GM12801 (cell line): ENCODE results near the gene ITM2A.

Experiments used
- CTCF ChIP-seq: IDR thresholded peaks from one replicate; pipeline ENCODE4 v1.5.1; 2011; ENCODE audit warnings: control low read depth; ENCODE audit not compliant: insufficient read length; ENCODE audit errors: extremely low read depth

ITM2A gene

DNA sequence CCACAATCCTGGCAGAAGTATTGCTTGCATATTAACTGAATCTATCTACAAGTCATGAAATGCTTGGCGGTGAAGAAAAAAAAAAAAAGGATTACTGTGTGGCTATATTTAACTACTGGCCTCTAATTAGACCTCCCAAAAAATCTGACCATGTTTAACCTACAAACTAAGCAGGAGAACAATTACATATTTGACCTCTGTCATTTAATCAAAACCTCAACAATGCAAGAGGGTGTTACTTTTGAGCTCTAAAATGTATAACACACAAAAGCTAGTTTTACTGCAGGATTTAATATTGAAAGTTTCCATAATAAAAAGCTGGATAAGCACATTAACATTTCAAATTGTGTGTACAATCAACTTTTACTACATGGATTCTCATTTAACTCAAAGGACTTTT is 1.5 kb downstream of the ITM2A start:
- no peak for TF ChIP-seq CTCF

DNA sequence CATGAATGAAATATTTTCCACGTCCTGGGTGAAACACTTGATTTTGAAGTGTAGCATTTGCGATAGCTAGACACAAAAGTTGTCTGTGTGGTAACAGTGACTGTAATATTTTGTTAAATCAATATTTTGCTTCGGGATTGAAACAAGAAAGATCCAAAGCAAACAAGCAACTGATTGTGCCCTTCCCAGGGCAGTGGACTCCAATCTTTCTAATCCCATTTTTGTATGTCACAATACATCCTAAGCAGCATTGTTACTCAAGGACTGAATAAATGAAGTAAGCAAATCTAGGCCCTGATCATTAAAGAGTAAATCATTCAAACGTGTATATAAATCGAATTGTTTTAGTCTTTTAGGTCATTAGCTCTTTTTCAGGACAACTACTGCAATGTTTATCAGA is 2.8 kb downstream of the ITM2A start:
- TF ChIP-seq CTCF: no peak

DNA sequence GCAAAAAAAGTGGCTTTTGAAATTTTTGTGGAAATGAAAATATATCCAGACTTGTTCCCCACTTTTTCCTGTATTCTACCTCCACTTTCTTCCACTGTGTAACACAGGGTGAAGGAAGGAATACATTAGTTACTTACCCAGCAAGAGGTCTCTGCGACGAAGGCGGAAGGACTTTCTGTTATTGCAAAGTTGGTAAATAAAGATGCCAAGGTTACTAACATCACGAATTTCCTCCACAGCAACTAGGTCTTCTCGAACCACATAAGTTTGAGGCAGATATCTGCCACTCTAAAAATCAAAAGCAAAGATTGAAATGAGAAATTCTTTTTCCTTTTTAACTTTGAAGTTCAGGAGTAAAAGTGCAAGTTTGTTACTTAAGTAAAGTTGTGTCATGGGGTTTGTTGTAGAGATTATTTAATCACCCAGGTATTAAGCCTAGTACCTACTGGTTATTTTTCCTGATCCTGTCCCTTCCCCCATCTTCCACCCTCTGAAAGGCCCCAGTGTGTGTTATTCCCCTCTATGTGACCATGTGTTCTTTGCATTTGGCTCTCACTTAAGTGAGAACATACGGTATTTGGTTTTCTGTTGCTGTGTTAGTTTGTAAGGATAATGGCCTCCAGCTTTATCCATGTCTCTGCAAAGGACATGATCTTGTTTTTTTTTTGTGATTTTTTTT is 5.8 kb downstream of the ITM2A start:
- TF ChIP-seq CTCF: no peak

GRCh38 chrX:79336869-79337815 is 30.0 kb downstream of the ITM2A start:
- no peak for TF ChIP-seq CTCF

DNA sequence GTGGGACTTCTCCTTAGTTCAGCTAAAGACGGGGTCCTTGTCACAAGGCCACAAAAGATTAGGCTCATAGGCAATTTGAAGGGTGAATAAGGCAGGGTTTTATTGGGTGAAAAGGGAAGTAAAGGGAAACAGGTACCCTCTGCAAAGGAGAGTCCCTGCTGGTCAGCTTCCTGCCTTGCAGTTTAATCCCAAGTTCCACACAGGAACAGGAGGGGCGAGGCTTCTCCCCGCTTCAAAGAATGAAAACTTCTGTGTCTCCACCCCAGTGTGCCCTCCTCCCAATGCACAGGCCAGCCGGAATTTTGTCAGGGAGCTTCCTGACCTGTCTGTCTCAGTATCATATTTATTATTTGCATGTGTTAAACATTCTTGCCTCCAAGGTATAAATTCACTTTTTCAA is 37.1 kb downstream of the ITM2A start:
- no peak for TF ChIP-seq CTCF

DNA sequence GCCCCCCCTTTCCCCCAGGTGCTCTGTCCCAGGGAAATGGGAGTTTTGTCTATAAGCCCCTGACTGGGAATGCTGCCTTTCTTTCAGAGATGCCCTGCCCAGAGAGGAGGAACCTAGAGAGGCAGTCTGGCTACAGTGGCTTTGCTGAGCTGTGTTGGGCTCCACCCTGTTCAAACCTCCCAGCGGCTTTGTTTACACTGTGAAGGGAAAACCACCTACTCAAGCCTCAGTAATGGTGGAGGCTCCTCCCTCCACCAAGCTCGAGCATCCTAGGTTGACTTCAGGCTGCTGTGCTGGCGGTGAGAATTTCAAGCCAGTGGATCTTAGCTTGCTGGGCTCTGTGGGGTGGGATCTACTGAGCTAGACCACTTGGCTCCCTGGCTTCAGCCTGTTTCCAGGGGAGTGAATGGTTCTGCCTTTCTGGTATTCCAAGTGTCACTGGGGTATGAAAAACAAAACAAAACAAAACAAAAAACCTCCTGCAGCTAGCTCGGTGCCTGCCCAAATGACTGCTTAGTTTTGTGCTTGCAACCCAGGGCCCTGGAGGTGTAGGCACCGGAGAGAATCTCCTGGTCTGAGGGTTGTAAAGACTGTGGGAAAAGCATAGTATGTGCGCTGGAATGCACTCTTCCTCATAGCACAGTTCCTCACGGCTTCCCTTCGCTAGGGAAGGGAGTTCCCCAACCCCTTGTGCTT is 41.7 kb downstream of the ITM2A start:
- TF ChIP-seq CTCF: no peak
